NCI-H2196 treated with DMSO at 0.1 percent for 48 hours (cell line): ENCODE measurements around the gene NOD1.
"Not testable (repeated sequence)": the region's sequence is repeated elsewhere in the genome, so short reads cannot be mapped to it uniquely, and the experiment has no call there.

Experiments used
- DNase-seq: peaks from one replicate; lab custom pipeline; 2025; ENCODE audit not compliant: unreplicated experiment; lab: John Stamatoyannopoulos, UW

Gene NOD1

GRCh38 chr7:30505174-30505697 is 26.7 kb upstream of the NOD1 start:
- DNase-seq, result no peak

DNA sequence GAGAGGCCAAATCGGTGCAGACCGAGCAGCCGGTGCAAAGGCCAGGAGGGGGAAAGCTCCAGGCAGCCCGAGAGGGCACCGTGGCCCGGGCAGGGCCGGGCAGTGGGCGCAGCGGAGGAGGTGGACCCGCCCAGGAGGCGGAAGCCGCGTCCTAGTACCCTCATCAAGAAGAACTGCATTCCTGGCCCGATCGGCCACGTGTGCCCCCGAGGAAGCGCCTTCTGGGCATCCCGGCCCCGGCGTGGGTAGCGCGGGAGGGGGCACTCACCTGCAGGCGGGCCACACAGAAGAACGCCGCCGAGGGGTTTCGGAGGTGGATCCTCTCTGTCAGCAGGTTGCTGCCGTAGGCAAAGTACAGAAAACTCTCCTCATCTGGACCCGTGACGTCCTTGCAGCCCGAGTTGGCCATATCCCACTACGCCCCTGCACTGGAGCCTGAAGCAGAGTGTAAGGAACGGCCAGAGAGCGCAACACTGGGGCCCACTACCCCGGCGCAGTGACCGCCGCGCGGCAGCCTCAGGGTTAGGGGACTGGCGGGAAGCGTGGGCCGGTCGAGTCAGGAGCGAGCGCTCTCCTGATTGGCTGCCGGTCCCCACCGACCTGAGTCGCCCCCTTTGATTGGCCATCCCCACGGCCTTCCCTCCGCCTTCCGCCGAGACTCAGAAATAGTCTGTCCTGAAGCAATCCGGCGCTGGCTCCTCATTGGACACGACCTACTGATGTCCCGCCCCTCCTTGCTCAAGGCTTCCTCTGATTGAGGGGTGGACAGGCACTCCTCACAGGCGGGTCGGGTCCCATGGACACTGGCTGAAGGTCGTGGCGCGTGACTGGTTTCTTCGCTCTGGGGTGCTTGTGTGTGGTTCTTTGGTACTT is 26.0 kb upstream of the NOD1 start, which contains the start of gene GGCT:
TSS of gene GGCT (minus strand) at position 529 of the 873 bp plus-strand sequence. CDS start at position 409, 120 bp downstream.
- peak; percentile 96 for DNase-seq

DNA sequence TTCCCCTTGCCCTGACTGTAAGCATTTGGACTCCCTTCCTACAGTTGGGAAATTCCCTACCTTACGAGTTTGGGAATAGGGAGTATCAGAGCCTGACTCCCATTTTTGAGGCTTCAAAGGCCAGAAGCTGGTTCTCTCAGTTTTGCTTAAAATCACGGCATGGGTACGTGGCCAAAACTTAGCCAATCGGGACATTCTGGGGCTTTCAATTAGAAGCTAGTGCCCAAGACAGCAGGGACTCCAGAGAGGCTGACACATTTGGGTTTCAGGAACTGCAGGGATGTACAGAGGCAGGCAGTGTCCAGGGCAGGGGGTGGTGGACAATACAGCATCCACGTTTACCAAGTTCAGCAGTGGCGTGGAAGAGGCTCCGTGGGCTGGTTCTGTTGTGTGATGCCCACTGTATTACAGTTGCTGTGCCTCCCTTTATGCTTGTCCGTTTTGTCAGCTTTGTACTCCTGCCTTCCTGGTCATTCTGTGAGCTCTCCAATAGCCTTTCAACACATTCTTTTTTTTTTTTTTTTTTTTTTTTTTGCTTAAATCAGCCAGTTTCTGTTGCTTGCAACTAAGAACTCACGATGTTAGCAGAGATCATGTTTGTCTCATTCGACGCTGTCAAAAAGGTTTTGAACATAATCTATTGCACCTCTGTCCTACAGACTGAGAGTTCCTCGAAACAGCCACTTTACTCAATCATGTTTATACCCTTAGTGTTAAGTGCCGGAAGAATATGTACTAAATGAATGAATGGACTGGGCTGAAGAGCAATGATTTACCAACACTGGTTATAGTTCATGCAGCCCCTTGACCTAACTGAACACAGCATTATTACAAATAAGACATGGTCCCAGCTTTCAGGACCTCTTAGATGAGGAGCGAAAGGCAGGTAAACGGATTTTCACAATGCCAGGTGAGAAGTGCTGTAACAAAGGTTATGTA is 25.0 kb upstream of the NOD1 start:
- DNase-seq, result no peak

DNA sequence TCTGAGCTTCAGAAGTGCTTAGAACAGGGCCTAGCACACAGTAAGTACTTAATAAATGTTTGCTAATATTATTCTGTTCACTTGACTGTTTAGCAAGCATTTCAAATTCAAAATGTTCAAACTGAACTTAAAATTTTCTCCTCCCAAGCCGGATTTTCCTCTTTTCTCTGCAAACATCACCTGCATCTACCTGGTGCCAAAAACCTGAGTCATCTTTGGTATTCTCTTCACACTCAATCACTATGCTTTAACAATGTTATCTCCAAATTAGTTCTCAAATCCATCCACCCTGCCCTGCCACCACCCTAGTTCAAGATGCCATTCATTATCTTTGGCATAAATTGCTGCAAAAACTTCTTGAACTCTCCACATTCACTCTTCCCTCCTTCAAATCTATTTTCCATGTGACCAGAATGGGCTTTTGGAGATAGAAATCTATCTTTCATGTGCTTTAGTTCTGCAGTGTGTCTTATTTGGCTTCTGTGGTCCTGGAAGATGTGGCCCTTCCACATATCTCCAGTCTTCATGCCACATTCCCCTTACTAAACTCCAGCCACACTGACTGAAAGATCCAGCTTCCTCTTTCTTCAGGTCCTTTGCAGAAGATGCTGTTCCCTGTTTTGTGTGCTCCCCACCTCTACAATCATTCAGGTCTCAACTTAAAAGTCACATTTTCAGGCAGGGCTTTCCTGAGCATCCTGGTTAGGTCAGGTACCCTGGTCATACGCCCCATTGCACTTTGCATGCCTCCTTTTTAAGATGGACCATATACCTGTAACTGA is 24.1 kb upstream of the NOD1 start:
- DNase-seq, result no peak

- DNase-seq, result no peak
Measured at GRCh38 chr7:30501264-30501663, 22.7 kb upstream of the NOD1 start.

GRCh38 chr7:30493228-30493627 is 14.6 kb upstream of the NOD1 start:
- DNase-seq, result no peak

- no peak for DNase-seq
Measured at GRCh38 chr7:30491417-30491816, 12.8 kb upstream of the NOD1 start.

GRCh38 chr7:30487371-30487770 is 8.8 kb upstream of the NOD1 start:
- DNase-seq, result no peak

- DNase-seq, result no peak
Measured at GRCh38 chr7:30485667-30486066, 7.1 kb upstream of the NOD1 start.

DNA sequence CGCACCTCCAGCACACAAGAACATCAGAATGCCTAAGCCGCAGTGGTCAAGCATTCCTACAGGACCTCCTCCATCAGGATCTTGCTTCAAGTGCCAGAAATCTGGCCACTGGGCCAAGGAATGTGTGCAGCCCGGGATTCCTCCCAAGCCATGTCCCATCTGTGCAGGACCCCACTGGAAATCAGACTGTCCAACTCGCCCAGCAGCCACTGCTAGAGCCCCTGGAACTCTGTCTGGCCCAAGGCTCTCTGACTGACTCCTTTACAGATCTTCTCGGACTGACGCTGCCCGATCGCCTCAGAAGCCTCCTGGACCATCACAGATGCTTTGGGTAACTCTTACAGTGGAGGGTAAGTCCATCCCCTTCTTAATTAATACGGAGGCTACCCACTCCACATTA is 2.8 kb upstream of the NOD1 start:
- not testable (repeated sequence) for DNase-seq

DNA sequence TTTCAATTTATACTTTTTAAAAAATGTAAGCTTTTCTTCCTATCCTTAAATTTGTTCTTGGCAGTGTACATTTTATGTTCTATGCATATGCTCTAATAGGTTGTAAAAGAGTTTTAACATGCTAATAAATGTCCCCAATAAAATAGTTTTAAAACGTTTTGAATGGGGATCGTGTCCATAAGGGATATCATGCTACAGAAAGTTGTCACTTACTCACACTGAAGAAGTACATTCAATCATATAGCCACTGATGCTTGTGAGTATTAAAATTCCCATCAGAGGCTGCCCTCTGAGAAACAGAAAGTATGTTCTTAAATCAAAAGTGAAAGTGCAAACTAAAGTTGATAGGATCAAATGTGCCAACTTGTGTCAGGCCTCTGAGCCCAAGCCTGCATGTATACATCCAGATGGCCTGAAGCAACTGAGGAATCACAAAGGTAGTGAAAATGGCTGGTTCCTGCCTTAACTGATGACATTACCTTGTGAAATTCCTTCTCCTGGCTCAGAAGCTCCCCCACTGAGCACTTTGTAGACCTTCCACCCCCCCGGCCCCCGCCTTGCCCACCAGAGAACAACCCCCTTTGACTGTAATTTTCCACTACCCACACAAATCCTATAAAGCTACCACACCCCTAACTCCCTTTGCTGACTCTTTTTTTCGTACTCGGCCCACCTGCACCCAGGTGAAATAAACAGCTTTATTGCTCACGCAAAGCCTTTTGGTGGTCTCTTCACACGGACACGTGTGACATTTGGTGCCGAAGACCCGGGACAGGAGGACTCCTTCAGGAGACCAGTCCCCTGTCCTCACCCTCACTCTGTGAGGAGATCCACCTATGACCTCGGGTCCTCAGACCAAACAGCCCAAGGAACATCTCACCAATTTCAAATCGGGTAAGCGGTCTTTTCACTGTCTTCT is 877 bp upstream of the NOD1 start:
- no peak for DNase-seq

GRCh38 chr7:30476459-30477145 is 2.0 kb downstream of the NOD1 start:
- peak; percentile 17 for DNase-seq

DNA sequence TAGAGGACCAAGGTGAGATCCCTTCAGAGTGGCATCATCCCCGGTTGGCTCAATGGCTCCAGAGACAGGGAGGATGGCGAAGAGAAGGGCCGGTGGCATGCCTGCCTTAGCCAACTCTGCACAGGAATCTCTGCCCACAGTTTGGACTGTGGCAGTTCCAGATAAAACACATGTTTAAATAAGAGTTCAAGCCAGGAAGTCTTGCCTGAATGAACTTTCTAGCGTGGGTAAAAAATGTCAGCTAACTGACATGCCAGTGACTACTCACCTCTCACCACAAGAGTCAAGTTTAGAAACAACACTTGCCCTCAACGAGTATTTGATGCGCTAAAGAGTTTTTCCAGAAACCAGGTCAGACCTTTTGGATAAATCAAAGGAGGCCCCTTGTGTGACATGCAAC is 3.0 kb downstream of the NOD1 start:
- no peak for DNase-seq

DNA sequence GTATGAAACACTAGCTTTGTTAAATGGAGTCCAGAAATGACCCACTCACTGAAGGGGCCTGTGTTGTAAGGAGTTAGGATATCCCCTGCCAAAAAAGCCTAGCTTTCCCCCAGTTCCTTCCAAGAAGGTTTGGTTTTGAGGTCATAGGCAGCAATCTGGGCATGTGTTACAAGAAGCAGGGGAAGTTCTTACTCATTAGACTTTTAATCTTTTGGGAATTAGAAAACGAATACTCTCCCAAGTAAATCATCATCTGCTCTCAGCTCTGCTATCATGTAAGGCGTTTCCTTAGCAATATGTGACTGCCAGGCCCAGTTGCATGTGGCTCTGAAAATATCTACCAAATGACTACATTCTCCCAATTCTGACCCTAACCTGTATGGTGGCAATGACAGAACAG is 3.7 kb downstream of the NOD1 start:
- no peak for DNase-seq

- DNase-seq, result no peak
Measured at GRCh38 chr7:30474485-30474884, 4.1 kb downstream of the NOD1 start.

DNA sequence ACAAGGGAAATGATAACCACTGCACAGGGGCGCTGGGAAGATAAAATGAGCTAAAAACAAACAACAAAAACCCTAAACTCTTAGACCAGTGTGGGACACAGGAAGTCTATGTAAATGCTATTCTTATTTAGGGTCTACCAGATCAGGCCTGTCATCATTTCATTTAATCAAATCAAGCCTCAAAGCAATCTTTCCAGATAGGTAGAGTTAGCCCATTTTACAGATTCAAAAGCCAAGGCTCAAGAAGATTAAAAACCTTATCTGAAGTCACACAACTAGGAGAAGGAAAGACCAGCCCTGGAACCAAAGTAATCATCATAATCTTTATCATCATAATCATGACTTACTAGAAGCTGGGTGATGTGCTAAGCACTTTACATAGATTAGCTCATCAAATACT is 4.7 kb downstream of the NOD1 start:
- DNase-seq, result no peak

DNA sequence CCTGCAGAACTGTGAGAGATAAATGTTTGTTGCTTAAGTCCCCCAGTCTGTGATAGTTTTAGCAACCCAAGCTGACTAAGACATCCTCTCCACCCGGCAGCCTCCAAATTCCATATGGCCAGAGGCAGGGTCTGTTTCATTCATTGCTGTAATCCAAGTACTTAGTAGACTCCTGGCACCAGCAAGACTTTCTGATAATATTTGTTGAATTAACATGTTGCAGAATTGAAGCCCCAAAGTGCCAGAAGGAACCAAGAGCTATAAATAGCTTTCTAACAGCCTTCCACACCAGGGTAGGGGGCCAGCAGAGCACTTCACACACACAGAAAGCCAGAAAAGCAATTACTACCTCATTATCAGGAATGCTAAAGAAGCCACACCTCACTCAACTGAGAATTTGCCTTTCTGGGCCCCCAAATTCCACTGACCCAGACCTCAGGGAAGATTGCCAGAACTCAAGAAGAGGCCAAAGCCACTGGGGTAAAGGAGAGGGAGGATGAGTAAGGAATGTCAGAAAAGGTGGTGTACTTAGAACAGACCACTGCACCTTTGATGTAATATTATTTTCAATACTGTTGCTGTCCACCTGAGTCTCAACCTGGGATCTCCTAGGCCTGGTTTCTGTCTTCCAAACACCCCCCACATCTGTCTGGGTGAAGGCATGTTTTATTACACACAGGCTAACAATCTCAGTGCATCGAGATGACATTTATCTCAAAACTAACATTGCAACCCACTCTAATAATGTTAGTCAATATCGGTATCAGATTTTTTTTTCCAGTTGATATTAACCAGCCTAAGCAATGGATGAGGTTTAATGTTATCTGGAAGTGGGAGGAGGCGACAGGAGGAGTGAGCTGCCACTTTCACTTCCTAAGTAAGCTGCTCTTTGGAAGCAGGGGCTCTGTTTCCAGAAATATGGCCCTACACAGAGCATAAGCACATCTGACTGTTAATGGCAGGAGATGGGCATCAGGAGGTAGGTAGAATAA is 5.5 kb downstream of the NOD1 start:
- DNase-seq, result no peak
